ENCODE results near the gene KCTD7. TPM values are rescaled to one million over a fixed set of nuclear protein-coding genes. Genes with fewer than 3 reads are reported as not detected.
"Not testable (repeated sequence)": the region's sequence is repeated elsewhere in the genome, so short reads cannot be mapped to it uniquely, and the experiment has no call there.

The KCTD7 gene
- total and polyA plus RNA-seq, 4 donors: 10.8 to 24.4 (median 13.1) TPM

GRCh38 chr7:66627881-66628360 lies 760 bp upstream of the KCTD7 start:
- Histone ChIP-seq H3K4me1 (ENCODE audit: control insufficient read depth in 1 of 2, insufficient read depth in 2 of 2, low read length in 2 of 2) (peaks cover 0 to 3% of the 10 kb centered on the region in 2 donors), H3K27ac (ENCODE audit: low read depth in 1 of 2, low read length in 2 of 2) (peak overlapping the region; percentile 43 to 92), H3K36me3 (ENCODE audit: control insufficient read depth in 1 of 2, insufficient read depth in 2 of 2, low read length in 1 of 2) (no peaks in the 10 kb centered on the region), H3K9me3 (ENCODE audit: control insufficient read depth, low read length) (no peaks in the 10 kb centered on the region), H3K4me3 (ENCODE audit: low read length in 2 of 2) (peak overlapping the region; percentile 19 to 50), H3K27me3 (ENCODE audit: control insufficient read depth in 1 of 2, insufficient read depth in 2 of 2, low read length in 1 of 2) (no peaks in the 10 kb centered on the region)
- intact Hi-C loops (cut with DNase I): loop anchor here (1.0 to 5.0 kb wide), 4 partner anchors 36 to 71 kb away; no protein-coding TSS in a partner anchor
- peak in 1 of 2 donors; percentile 76 for DNase-seq
- ATAC-seq (ENCODE audit: low FRiP score): peak; percentile 34
- 0 to 1% methylated on average over 18 of the region's 18 CpGs for WGBS, 2 donors

- H3K4me1 ChIP-seq (ENCODE audit: control insufficient read depth in 1 of 2, insufficient read depth in 2 of 2, low read length in 2 of 2): peaks cover 0 to 3% of the 10 kb centered on the region in 2 donors
- WGBS, 2 donors: 6 to 11% methylated on average over 14 to 35 of the region's 35 CpGs
- H3K36me3 ChIP-seq (ENCODE audit: control insufficient read depth in 1 of 2, insufficient read depth in 2 of 2, low read length in 1 of 2): no peaks in the 10 kb centered on the region
- DNase-seq (peak; percentile 54 to 81), ATAC-seq (ENCODE audit: low FRiP score) (no peak)
- intact Hi-C loops (cut with DNase I): loop anchor here (1.0 to 5.0 kb wide), 4 partner anchors 25 to 72 kb away; no protein-coding TSS in a partner anchor
- no peaks in the 10 kb centered on the region for H3K9me3 ChIP-seq (ENCODE audit: control insufficient read depth, low read length)
- H3K27me3 ChIP-seq (ENCODE audit: control insufficient read depth in 1 of 2, insufficient read depth in 2 of 2, low read length in 1 of 2): no peaks in the 10 kb centered on the region
- peak overlapping the region; percentile 61 to 66 for H3K4me3 ChIP-seq (ENCODE audit: low read length in 2 of 2)
- H3K27ac ChIP-seq (ENCODE audit: low read depth in 1 of 2, low read length in 2 of 2): peak overlapping the region in 1 of 2 donors; percentile 55
Observed at GRCh38 chr7:66629222-66630062, 761 bp downstream of the KCTD7 start.

- intact Hi-C loops (cut with DNase I): no loop called here
- H3K27ac ChIP-seq (ENCODE audit: low read depth in 1 of 2, low read length in 2 of 2): no peak overlapping the region
- H3K4me1 ChIP-seq (ENCODE audit: control insufficient read depth in 1 of 2, insufficient read depth in 2 of 2, low read length in 2 of 2): peaks cover 0 to 3% of the 10 kb centered on the region in 2 donors
- ATAC-seq (ENCODE audit: low FRiP score): no peak
- H3K27me3 ChIP-seq (ENCODE audit: control insufficient read depth in 1 of 2, insufficient read depth in 2 of 2, low read length in 1 of 2): no peaks in the 10 kb centered on the region
- no peaks in the 10 kb centered on the region for H3K36me3 ChIP-seq (ENCODE audit: control insufficient read depth in 1 of 2, insufficient read depth in 2 of 2, low read length in 1 of 2)
- DNase-seq: no peak
- WGBS, 2 donors: 81 to 94% methylated on average over 1 of the region's 1 CpG
- no peaks in the 10 kb centered on the region for H3K9me3 ChIP-seq (ENCODE audit: control insufficient read depth, low read length)
- H3K4me3 ChIP-seq (ENCODE audit: low read length in 2 of 2): no peak overlapping the region
Observed at GRCh38 chr7:66630531-66630930, 1.9 kb downstream of the KCTD7 start.

- H3K4me1 ChIP-seq (ENCODE audit: control insufficient read depth in 1 of 2, insufficient read depth in 2 of 2, low read length in 2 of 2): peaks cover 0 to 3% of the 10 kb centered on the region in 2 donors
- intact Hi-C loops (cut with DNase I): no loop called here
- H3K27me3 ChIP-seq (ENCODE audit: control insufficient read depth in 1 of 2, insufficient read depth in 2 of 2, low read length in 1 of 2): no peaks in the 10 kb centered on the region
- WGBS, 2 donors: 82% methylated on average over 6 of the region's 6 CpGs
- H3K4me3 ChIP-seq (ENCODE audit: low read length in 2 of 2): no peak overlapping the region
- no peak overlapping the region for H3K27ac ChIP-seq (ENCODE audit: low read depth in 1 of 2, low read length in 2 of 2)
- H3K36me3 ChIP-seq (ENCODE audit: control insufficient read depth in 1 of 2, insufficient read depth in 2 of 2, low read length in 1 of 2): no peaks in the 10 kb centered on the region
- no peak for DNase-seq
- ATAC-seq (ENCODE audit: low FRiP score): no peak
- no peaks in the 10 kb centered on the region for H3K9me3 ChIP-seq (ENCODE audit: control insufficient read depth, low read length)
Observed at GRCh38 chr7:66631471-66631870, 2.8 kb downstream of the KCTD7 start.

- Histone ChIP-seq H3K9me3 (ENCODE audit: control insufficient read depth, low read length) (no peaks in the 10 kb centered on the region), H3K27ac (ENCODE audit: low read depth in 1 of 2, low read length in 2 of 2) (no peak overlapping the region), H3K4me3 (ENCODE audit: low read length in 2 of 2) (no peak overlapping the region), H3K4me1 (ENCODE audit: control insufficient read depth in 1 of 2, insufficient read depth in 2 of 2, low read length in 2 of 2) (peaks cover 0 to 3% of the 10 kb centered on the region in 2 donors), H3K36me3 (ENCODE audit: control insufficient read depth in 1 of 2, insufficient read depth in 2 of 2, low read length in 1 of 2) (peaks cover 0 to 7% of the 10 kb centered on the region in 2 donors), H3K27me3 (ENCODE audit: control insufficient read depth in 1 of 2, insufficient read depth in 2 of 2, low read length in 1 of 2) (no peaks in the 10 kb centered on the region)
- 85 to 91% methylated on average over 4 of the region's 4 CpGs for WGBS, 2 donors
- ATAC-seq (ENCODE audit: low FRiP score) (no peak), DNase-seq (no peak)
- intact Hi-C loops (cut with DNase I): no loop called here
Observed at GRCh38 chr7:66634816-66635215, 6.1 kb downstream of the KCTD7 start.

GRCh38 chr7:66635322-66635981 lies 6.8 kb downstream of the KCTD7 start:
- ATAC-seq (ENCODE audit: low FRiP score); intact Hi-C loops (cut with DNase I); H3K4me3 ChIP-seq (ENCODE audit: low read length in 2 of 2); H3K36me3 ChIP-seq (ENCODE audit: control insufficient read depth in 1 of 2, insufficient read depth in 2 of 2, low read length in 1 of 2); H3K27me3 ChIP-seq (ENCODE audit: control insufficient read depth in 1 of 2, insufficient read depth in 2 of 2, low read length in 1 of 2); H3K4me1 ChIP-seq (ENCODE audit: control insufficient read depth in 1 of 2, insufficient read depth in 2 of 2, low read length in 2 of 2); H3K27ac ChIP-seq (ENCODE audit: low read depth in 1 of 2, low read length in 2 of 2); DNase-seq; H3K9me3 ChIP-seq (ENCODE audit: control insufficient read depth, low read length): not testable (repeated sequence)
- 70% methylated on average over 2 of the region's 4 CpGs; no CpG with 5 or more reads in 1 of the 2 donors for WGBS, 2 donors

GRCh38 chr7:66635982-66636546 lies 7.4 kb downstream of the KCTD7 start:
- 85 to 94% methylated on average over 7 to 8 of the region's 9 CpGs for WGBS, 2 donors
- ATAC-seq (ENCODE audit: low FRiP score); H3K4me1 ChIP-seq (ENCODE audit: control insufficient read depth in 1 of 2, insufficient read depth in 2 of 2, low read length in 2 of 2); intact Hi-C loops (cut with DNase I); H3K27ac ChIP-seq (ENCODE audit: low read depth in 1 of 2, low read length in 2 of 2); H3K9me3 ChIP-seq (ENCODE audit: control insufficient read depth, low read length); H3K36me3 ChIP-seq (ENCODE audit: control insufficient read depth in 1 of 2, insufficient read depth in 2 of 2, low read length in 1 of 2); H3K4me3 ChIP-seq (ENCODE audit: low read length in 2 of 2); H3K27me3 ChIP-seq (ENCODE audit: control insufficient read depth in 1 of 2, insufficient read depth in 2 of 2, low read length in 1 of 2): not testable (repeated sequence)
- DNase-seq: peak in 1 of 2 donors; percentile 37

GRCh38 chr7:66638309-66639099 lies 9.8 kb downstream of the KCTD7 start:
- 88 to 92% methylated on average over 21 of the region's 21 CpGs for WGBS, 2 donors
- no peak for ATAC-seq (ENCODE audit: low FRiP score)
- Histone ChIP-seq H3K4me3 (ENCODE audit: low read length in 2 of 2) (no peak overlapping the region), H3K27me3 (ENCODE audit: control insufficient read depth in 1 of 2, insufficient read depth in 2 of 2, low read length in 1 of 2) (no peaks in the 10 kb centered on the region), H3K9me3 (ENCODE audit: control insufficient read depth, low read length) (no peaks in the 10 kb centered on the region), H3K27ac (ENCODE audit: low read depth in 1 of 2, low read length in 2 of 2) (no peak overlapping the region), H3K4me1 (ENCODE audit: control insufficient read depth in 1 of 2, insufficient read depth in 2 of 2, low read length in 2 of 2) (no peaks in the 10 kb centered on the region), H3K36me3 (ENCODE audit: control insufficient read depth in 1 of 2, insufficient read depth in 2 of 2, low read length in 1 of 2) (peaks cover 6 to 10% of the 10 kb centered on the region in 2 donors)
- no peak for DNase-seq
- intact Hi-C loops (cut with DNase I): no loop called here

Data from aorta (tissue), 5 donors.